Measurements from ENCODE around the gene TNIK. TPM values are rescaled to one million over a fixed set of nuclear protein-coding genes. Genes with fewer than 3 reads are reported as not detected.

Gene TNIK
- total RNA-seq, 2 donors from 2014 or later = 5.6 to 47.1 TPM

GRCh38 chr3:171169443-171169842 is 290.8 kb downstream of the TNIK start:
- DNase-seq (ENCODE audit: low spot score) = no peak
- no peaks in the 10 kb centered on the region for H3K9me3 ChIP-seq
- TF ChIP-seq CTCF (IDR thresholded peaks at IDR 0.05) = no peak
- no peak for TF ChIP-seq POLR2A (IDR thresholded peaks at IDR 0.05)
- no peak for TF ChIP-seq POLR2AphosphoS5 (IDR thresholded peaks at IDR 0.05)
- intact Hi-C loops (cut with DNase I) = loop anchor here (10.0 kb wide), 1 partner anchor 205 kb away; no protein-coding TSS in a partner anchor
- H3K4me3 ChIP-seq = no peak overlapping the region
- H3K27me3 ChIP-seq (replicated peaks; ENCODE audit: insufficient read depth) = no peaks in the 10 kb centered on the region
- 71% methylated on average over 2 of the region's 2 CpGs for WGBS
- no peaks in the 10 kb centered on the region for H3K4me1 ChIP-seq (replicated peaks)
- H3K36me3 ChIP-seq = no peaks in the 10 kb centered on the region
- no peak overlapping the region for H3K27ac ChIP-seq

DNA sequence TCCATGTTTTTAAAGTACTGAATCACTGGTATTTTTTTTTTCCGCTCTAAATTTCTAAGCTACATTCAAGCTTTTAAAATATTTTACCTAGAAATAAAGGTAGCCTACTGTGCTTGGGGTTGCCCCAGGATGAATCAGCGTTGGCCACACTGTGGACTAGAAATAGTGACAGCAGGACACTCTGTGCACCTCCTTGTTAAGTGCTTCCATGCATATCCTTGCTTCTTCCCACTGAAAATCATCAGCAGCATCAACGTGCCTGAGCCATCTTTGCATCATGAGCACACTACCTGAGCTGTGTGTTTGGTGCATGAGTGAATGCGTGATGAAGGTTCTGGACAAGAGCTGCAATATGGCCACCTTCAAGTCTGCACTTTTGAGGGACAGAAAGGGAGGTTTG is 291.7 kb downstream of the TNIK start:
- Histone ChIP-seq H3K9me3 (no peaks in the 10 kb centered on the region), H3K27ac (no peak overlapping the region), H3K4me3 (no peak overlapping the region), H3K4me1 (replicated peaks) (no peaks in the 10 kb centered on the region), H3K36me3 (no peaks in the 10 kb centered on the region), H3K27me3 (replicated peaks; ENCODE audit: insufficient read depth) (no peaks in the 10 kb centered on the region)
- intact Hi-C loops (cut with DNase I) = loop anchor here (10.0 kb wide), 1 partner anchor 204 kb away; no protein-coding TSS in a partner anchor
- TF ChIP-seq CTCF (IDR thresholded peaks at IDR 0.05) (no peak), POLR2AphosphoS5 (IDR thresholded peaks at IDR 0.05) (no peak), POLR2A (IDR thresholded peaks at IDR 0.05) (no peak)
- no peak for DNase-seq (ENCODE audit: low spot score)
- WGBS = 94% methylated on average over 4 of the region's 4 CpGs

DNA sequence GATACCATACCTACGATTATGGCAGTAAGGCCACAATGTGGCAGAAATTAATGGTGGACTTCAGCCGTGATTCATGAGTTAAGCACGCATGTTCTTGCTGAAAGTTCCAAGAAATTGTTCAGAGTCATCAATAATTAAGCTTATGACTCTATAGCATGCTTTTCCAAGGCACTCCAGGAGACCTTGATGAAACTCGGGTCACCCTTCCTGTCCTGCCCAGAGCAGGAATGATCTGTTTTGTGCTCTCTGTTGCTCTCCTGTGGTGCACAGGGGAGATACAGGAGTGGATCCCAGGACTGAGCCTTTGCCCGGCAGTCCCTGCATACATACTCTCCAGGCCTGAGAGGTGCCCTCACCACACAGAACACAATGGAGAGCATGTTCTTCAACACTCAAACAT is 292.1 kb downstream of the TNIK start:
- no peaks in the 10 kb centered on the region for H3K27me3 ChIP-seq (replicated peaks; ENCODE audit: insufficient read depth)
- H3K36me3 ChIP-seq = no peaks in the 10 kb centered on the region
- TF ChIP-seq POLR2A (IDR thresholded peaks at IDR 0.05) (no peak), POLR2AphosphoS5 (IDR thresholded peaks at IDR 0.05) (no peak), CTCF (IDR thresholded peaks at IDR 0.05) (no peak)
- no peaks in the 10 kb centered on the region for H3K4me1 ChIP-seq (replicated peaks)
- no peaks in the 10 kb centered on the region for H3K9me3 ChIP-seq
- no peak overlapping the region for H3K4me3 ChIP-seq
- no peak overlapping the region for H3K27ac ChIP-seq
- 79% methylated on average over 5 of the region's 5 CpGs for WGBS
- no peak for DNase-seq (ENCODE audit: low spot score)
- intact Hi-C loops (cut with DNase I) = loop anchor here (10.0 kb wide), 1 partner anchor 203 kb away; no protein-coding TSS in a partner anchor

- no peak for DNase-seq (ENCODE audit: low spot score)
- 100% methylated on average over 1 of the region's 1 CpG for WGBS
- TF ChIP-seq POLR2A (IDR thresholded peaks at IDR 0.05) = no peak
- no peak for TF ChIP-seq POLR2AphosphoS5 (IDR thresholded peaks at IDR 0.05)
- TF ChIP-seq CTCF (IDR thresholded peaks at IDR 0.05) = no peak
- Histone ChIP-seq H3K4me1 (replicated peaks) (no peaks in the 10 kb centered on the region), H3K9me3 (no peaks in the 10 kb centered on the region), H3K36me3 (no peaks in the 10 kb centered on the region), H3K4me3 (no peak overlapping the region), H3K27me3 (replicated peaks; ENCODE audit: insufficient read depth) (no peaks in the 10 kb centered on the region), H3K27ac (no peak overlapping the region)
- intact Hi-C loops (cut with DNase I) = loop anchor here (10.0 kb wide), 1 partner anchor 201 kb away; no protein-coding TSS in a partner anchor
Measured at GRCh38 chr3:171165983-171166382, 294.2 kb downstream of the TNIK start.

DNA sequence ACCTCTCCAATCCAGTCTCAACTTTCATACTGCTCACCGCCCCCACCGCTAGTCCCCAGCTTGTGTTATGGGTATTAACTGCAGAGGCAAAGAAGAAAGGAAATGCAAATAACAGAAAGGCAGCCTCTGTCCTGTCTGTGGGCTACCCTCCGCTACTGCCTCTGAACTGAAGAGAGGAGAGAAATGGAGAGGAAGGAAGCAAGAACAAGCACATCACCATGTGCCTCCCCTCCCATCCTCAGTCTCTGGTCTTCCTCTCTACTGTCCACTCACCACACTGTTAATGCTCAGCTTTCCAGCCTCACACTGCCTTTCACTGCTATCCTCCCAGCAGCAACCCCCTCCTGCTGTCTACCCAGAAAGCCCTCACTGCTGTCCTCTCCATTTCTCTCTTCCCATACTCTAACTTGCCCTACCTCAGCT is 294.7 kb downstream of the TNIK start:
- 95% methylated on average over 3 of the region's 3 CpGs for WGBS

More for the DNA sequence above, 294.7 kb downstream of the TNIK start:
- intact Hi-C loops (cut with DNase I) = loop anchor here (10.0 kb wide), 1 partner anchor 201 kb away; no protein-coding TSS in a partner anchor
- no peak overlapping the region for H3K27ac ChIP-seq
- no peaks in the 10 kb centered on the region for H3K36me3 ChIP-seq
- no peak for DNase-seq (ENCODE audit: low spot score)
- H3K27me3 ChIP-seq (replicated peaks; ENCODE audit: insufficient read depth) = no peaks in the 10 kb centered on the region
- TF ChIP-seq POLR2A (IDR thresholded peaks at IDR 0.05) (no peak), CTCF (IDR thresholded peaks at IDR 0.05) (no peak), POLR2AphosphoS5 (IDR thresholded peaks at IDR 0.05) (no peak)
- no peak overlapping the region for H3K4me3 ChIP-seq
- no peaks in the 10 kb centered on the region for H3K4me1 ChIP-seq (replicated peaks)
- H3K9me3 ChIP-seq = no peaks in the 10 kb centered on the region

All from prostate gland (tissue), 2 donors.